HG02970 (cell line): ENCODE data around the gene ATXN1.
"Not testable (repeated sequence)": the region's sequence is repeated elsewhere in the genome, so short reads cannot be mapped to it uniquely, and the experiment has no call there.

Experiments
- ATAC-seq: cut with Tn5 transposase; IDR thresholded peaks from one replicate; pipeline ENCODE4 v1.9.1; 2021; ENCODE audit warnings: mild to moderate bottlenecking, moderate library complexity, moderate number of reproducible peaks; ENCODE audit not compliant: unreplicated experiment, low FRiP score

ATXN1 gene

GRCh38 chr6:16548121-16548520 lies 213.1 kb downstream of the ATXN1 start:
- no peak for ATAC-seq

GRCh38 chr6:16547587-16547986 lies 213.7 kb downstream of the ATXN1 start:
- ATAC-seq: no peak

- no peak for ATAC-seq
These were observed 214.4 kb downstream of the ATXN1 start for GRCh38 chr6:16546861-16547260.

GRCh38 chr6:16545382-16545781 lies 215.9 kb downstream of the ATXN1 start:
- ATAC-seq: no peak

GRCh38 chr6:16544521-16544920 lies 216.7 kb downstream of the ATXN1 start:
- no peak for ATAC-seq

GRCh38 chr6:16544006-16544405 lies 217.3 kb downstream of the ATXN1 start:
- ATAC-seq: no peak

GRCh38 chr6:16543521-16543920 lies 217.7 kb downstream of the ATXN1 start:
- no peak for ATAC-seq

GRCh38 chr6:16542070-16542469 lies 219.2 kb downstream of the ATXN1 start:
- no peak for ATAC-seq

- ATAC-seq: no peak
These were observed 220.2 kb downstream of the ATXN1 start for GRCh38 chr6:16540804-16541752.

- not testable (repeated sequence) for ATAC-seq
These were observed 220.9 kb downstream of the ATXN1 start for GRCh38 chr6:16540383-16540782.

GRCh38 chr6:16539086-16539931 lies 222.0 kb downstream of the ATXN1 start:
- ATAC-seq: no peak

GRCh38 chr6:16535564-16535963 lies 225.7 kb downstream of the ATXN1 start:
- ATAC-seq: no peak

GRCh38 chr6:16533721-16534136 lies 227.5 kb downstream of the ATXN1 start:
- ATAC-seq: no peak

GRCh38 chr6:16533210-16533609 lies 228.1 kb downstream of the ATXN1 start:
- ATAC-seq: no peak

GRCh38 chr6:16527691-16528090 lies 233.6 kb downstream of the ATXN1 start:
- ATAC-seq: no peak

- no peak for ATAC-seq
These were observed 236.9 kb downstream of the ATXN1 start for GRCh38 chr6:16524380-16524707.

GRCh38 chr6:16523606-16524379 lies 237.5 kb downstream of the ATXN1 start:
- no peak for ATAC-seq

- ATAC-seq: no peak
These were observed 238.3 kb downstream of the ATXN1 start for GRCh38 chr6:16522937-16523336.

GRCh38 chr6:16521528-16521927 lies 239.7 kb downstream of the ATXN1 start:
- ATAC-seq: no peak
